ENCODE results near the gene MPZL3. TPM values are rescaled to one million over a fixed set of nuclear protein-coding genes. Genes with fewer than 3 reads are reported as not detected.

MPZL3 gene
- total and polyA plus RNA-seq, 3 experiments from 2014 or later: 10.6 to 119 (median 113) TPM

GRCh38 chr11:118247041-118247440 is 5.1 kb downstream of the MPZL3 start:
- H3K4me1 Mint-ChIP-seq: peaks cover 70 to 90% (median 88%) of the 10 kb centered on the region in 3 donors
- no peak for DNase-seq
- Histone ChIP-seq H3K27me3 (ENCODE audit: insufficient read depth, low read length, poor library complexity, severe bottlenecking) (no peaks in the 10 kb centered on the region), H3K4me3 (ENCODE audit: low read length) (no peak overlapping the region), H3K9me3 (ENCODE audit: low read length) (no peaks in the 10 kb centered on the region), H3K4me1 (ENCODE audit: insufficient read depth, low read length) (peaks cover 35% of the 10 kb centered on the region), H3K36me3 (ENCODE audit: insufficient read depth, low read length) (no peaks in the 10 kb centered on the region), H3K27ac (ENCODE audit: low read depth, low read length) (peak overlapping the region; percentile 20)
- peaks cover 0 to under 1% (median 0%) of the 10 kb centered on the region in 5 donors for H3K9me3 Mint-ChIP-seq
- POLR2A ChIA-PET: interaction anchor here (0.9 to 1.7 kb wide), 3 partner anchors 20 to 45 kb away, joined by 4 to 12 read pairs (median 4); no protein-coding TSS in a partner anchor
- peak overlapping the region; percentile 51 to 94 (median 89) for H3K27ac Mint-ChIP-seq
- peaks cover 0 to 46% (median 4%) of the 10 kb centered on the region in 3 donors for H3K36me3 Mint-ChIP-seq
- H3K4me3 Mint-ChIP-seq: peak overlapping the region in 6 of 7 donors; percentile 0 to 58 (median 18)
- CTCF ChIA-PET: interaction anchor here (0.9 to 2.9 kb wide), 11 partner anchors 14 to 76 kb away, joined by 3 to 18 read pairs (median 4); no protein-coding TSS in a partner anchor
- H3K27me3 Mint-ChIP-seq: peaks cover 0 to 2% of the 10 kb centered on the region in 2 donors

DNA sequence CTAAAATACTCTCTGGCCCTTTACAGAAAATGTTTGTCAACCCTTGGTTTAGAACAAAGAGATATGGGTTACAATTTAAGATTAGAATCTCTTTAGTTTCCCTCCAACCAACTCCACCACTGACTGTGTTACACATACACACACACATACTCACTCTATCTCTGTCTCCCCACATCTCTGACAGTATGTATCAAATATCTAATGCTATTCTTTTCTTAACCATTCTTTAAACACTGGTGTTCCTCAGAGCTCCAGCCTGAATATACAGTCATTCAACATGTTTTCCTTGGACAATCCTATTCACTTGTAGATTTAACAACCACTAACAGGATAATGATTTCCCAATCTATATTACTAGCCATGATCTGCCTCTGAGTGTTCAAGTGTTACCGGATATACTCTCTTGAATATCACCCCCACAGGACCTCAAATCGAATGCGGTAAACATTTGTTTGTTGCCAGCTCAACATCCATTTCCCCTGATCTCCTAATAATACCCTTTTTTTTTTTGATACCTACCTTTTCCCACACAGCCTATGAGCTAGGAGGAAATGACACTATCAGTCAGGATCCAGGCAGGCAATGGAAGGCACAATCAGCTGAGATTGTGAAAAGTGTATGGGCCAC is 6.1 kb downstream of the MPZL3 start:
- H3K36me3 ChIP-seq (ENCODE audit: insufficient read depth, low read length): no peaks in the 10 kb centered on the region
- H3K27ac Mint-ChIP-seq: peak overlapping the region; percentile 48 to 94 (median 86)
- ChIA-PET POLR2A (interaction anchor here (0.6 to 1.7 kb wide), 3 partner anchors 9 to 63 kb away, joined by 3 to 12 read pairs (median 8); no protein-coding TSS in a partner anchor), CTCF (interaction anchor here (0.7 to 2.9 kb wide), 9 partner anchors 15 to 75 kb away, joined by 3 to 18 read pairs (median 4); no protein-coding TSS in a partner anchor)
- H3K4me3 ChIP-seq (ENCODE audit: low read length): no peak overlapping the region
- H3K9me3 Mint-ChIP-seq: no peaks in the 10 kb centered on the region
- H3K4me1 Mint-ChIP-seq: peaks cover 75 to 93% (median 92%) of the 10 kb centered on the region in 3 donors
- H3K27me3 Mint-ChIP-seq: peaks cover 0 to 2% of the 10 kb centered on the region in 2 donors
- DNase-seq: no peak
- peaks cover 0 to 41% (median 4%) of the 10 kb centered on the region in 3 donors for H3K36me3 Mint-ChIP-seq
- H3K27ac ChIP-seq (ENCODE audit: low read depth, low read length): no peak overlapping the region
- peak overlapping the region; percentile 3 to 74 (median 36) for H3K4me3 Mint-ChIP-seq
- H3K27me3 ChIP-seq (ENCODE audit: insufficient read depth, low read length, poor library complexity, severe bottlenecking): no peaks in the 10 kb centered on the region
- peaks cover 45% of the 10 kb centered on the region for H3K4me1 ChIP-seq (ENCODE audit: insufficient read depth, low read length)
- H3K9me3 ChIP-seq (ENCODE audit: low read length): no peaks in the 10 kb centered on the region

DNA sequence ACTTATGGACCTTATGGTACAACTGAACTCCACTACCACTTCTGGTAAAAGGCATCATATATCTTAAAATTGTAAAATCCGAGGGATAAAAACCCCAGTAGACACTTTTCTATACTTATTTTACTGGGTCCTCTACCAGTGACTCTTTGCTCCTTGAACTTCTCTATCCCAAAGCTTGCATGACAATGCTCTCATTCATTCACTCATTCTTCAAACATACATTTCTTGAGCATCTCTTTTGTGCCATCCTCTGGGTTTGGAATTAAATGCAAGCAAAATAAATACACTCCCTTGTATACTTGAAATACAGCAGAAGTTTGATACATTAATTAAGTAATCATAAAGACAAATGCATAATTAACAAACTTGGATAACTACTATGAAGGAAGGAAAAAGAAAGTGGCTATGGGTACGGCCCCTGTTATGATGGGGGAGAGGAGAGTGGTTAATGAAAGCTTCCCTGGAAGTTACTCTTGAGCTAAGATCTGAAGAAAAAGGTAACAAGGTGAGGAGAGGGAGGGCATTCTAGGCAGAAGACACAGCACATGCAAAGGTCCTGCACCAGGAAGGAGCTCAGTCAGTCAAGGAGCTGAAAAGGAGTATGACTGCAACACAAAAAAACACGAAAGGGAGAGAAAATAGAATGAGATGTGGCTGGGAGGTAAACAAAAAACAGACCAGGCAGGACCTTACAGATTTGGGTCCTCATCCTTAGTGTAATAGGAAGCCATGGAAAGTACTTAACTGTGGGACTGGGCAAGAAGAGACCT is 8.0 kb downstream of the MPZL3 start:
- peaks cover 0 to 41% (median 4%) of the 10 kb centered on the region in 3 donors for H3K36me3 Mint-ChIP-seq
- no peaks in the 10 kb centered on the region for H3K27me3 ChIP-seq (ENCODE audit: insufficient read depth, low read length, poor library complexity, severe bottlenecking)
- H3K9me3 ChIP-seq (ENCODE audit: low read length): no peaks in the 10 kb centered on the region
- H3K4me3 ChIP-seq (ENCODE audit: low read length): no peak overlapping the region
- H3K4me3 Mint-ChIP-seq: peak overlapping the region in 3 of 7 donors; percentile 2 to 41 (median 13)
- POLR2A ChIA-PET: interaction anchor here (1.0 kb wide), 1 partner anchor 46 kb away, joined by 5 read pairs; no protein-coding TSS in a partner anchor
- H3K9me3 Mint-ChIP-seq: no peaks in the 10 kb centered on the region
- peaks cover 79 to 94% (median 93%) of the 10 kb centered on the region in 3 donors for H3K4me1 Mint-ChIP-seq
- no peak overlapping the region for H3K27ac ChIP-seq (ENCODE audit: low read depth, low read length)
- H3K27ac Mint-ChIP-seq: peak overlapping the region; percentile 16 to 93 (median 74)
- H3K36me3 ChIP-seq (ENCODE audit: insufficient read depth, low read length): no peaks in the 10 kb centered on the region
- H3K4me1 ChIP-seq (ENCODE audit: insufficient read depth, low read length): peaks cover 54% of the 10 kb centered on the region
- H3K27me3 Mint-ChIP-seq: peaks cover 0 to 2% of the 10 kb centered on the region in 2 donors
- DNase-seq: no peak
- CTCF ChIA-PET: interaction anchor here (1.0 to 3.4 kb wide), 3 partner anchors 20 to 45 kb away, joined by 3 to 11 read pairs (median 4); partner anchors contain the start of gene JAML

- CTCF ChIA-PET: interaction anchor here (1.2 to 3.4 kb wide), 4 partner anchors 17 to 44 kb away, joined by 3 to 11 read pairs (median 6); partner anchors contain the start of gene JAML
- peaks cover 0 to 47% (median 4%) of the 10 kb centered on the region in 3 donors for H3K36me3 Mint-ChIP-seq
- Histone ChIP-seq H3K27me3 (ENCODE audit: insufficient read depth, low read length, poor library complexity, severe bottlenecking) (no peaks in the 10 kb centered on the region), H3K36me3 (ENCODE audit: insufficient read depth, low read length) (peaks cover 7% of the 10 kb centered on the region), H3K27ac (ENCODE audit: low read depth, low read length) (no peak overlapping the region), H3K9me3 (ENCODE audit: low read length) (no peaks in the 10 kb centered on the region), H3K4me3 (ENCODE audit: low read length) (no peak overlapping the region), H3K4me1 (ENCODE audit: insufficient read depth, low read length) (peaks cover 64% of the 10 kb centered on the region)
- POLR2A ChIA-PET: interaction anchor here (0.6 to 3.8 kb wide), 4 partner anchors 8 to 99 kb away, joined by 5 to 27 read pairs (median 10); partner anchors contain the start of genes JAML and MPZL3
- H3K9me3 Mint-ChIP-seq: no peaks in the 10 kb centered on the region
- DNase-seq: no peak
- H3K27ac Mint-ChIP-seq: peak overlapping the region; percentile 15 to 96 (median 92)
- H3K27me3 Mint-ChIP-seq: peaks cover 0 to 2% of the 10 kb centered on the region in 2 donors
- H3K4me1 Mint-ChIP-seq: peaks cover 82 to 97% (median 97%) of the 10 kb centered on the region in 3 donors
- peak overlapping the region in 5 of 7 donors; percentile 10 to 51 (median 41) for H3K4me3 Mint-ChIP-seq
These were observed 9.0 kb downstream of the MPZL3 start for GRCh38 chr11:118243161-118243560.

GRCh38 chr11:118241764-118242098 is 10.4 kb downstream of the MPZL3 start:
- no peak overlapping the region for H3K4me3 ChIP-seq (ENCODE audit: low read length)
- H3K9me3 Mint-ChIP-seq: no peaks in the 10 kb centered on the region
- peaks cover 7% of the 10 kb centered on the region for H3K36me3 ChIP-seq (ENCODE audit: insufficient read depth, low read length)
- peaks cover 74 to 97% (median 93%) of the 10 kb centered on the region in 3 donors for H3K4me1 Mint-ChIP-seq
- peaks cover 53% of the 10 kb centered on the region for H3K4me1 ChIP-seq (ENCODE audit: insufficient read depth, low read length)
- peak overlapping the region; percentile 88 to 96 (median 94) for H3K27ac Mint-ChIP-seq
- H3K27me3 ChIP-seq (ENCODE audit: insufficient read depth, low read length, poor library complexity, severe bottlenecking): no peaks in the 10 kb centered on the region
- POLR2A ChIA-PET: interaction anchor here (0.7 to 3.8 kb wide), 7 partner anchors 10 to 43 kb away, joined by 3 to 27 read pairs (median 3); partner anchors contain the start of genes JAML and MPZL3
- H3K27me3 Mint-ChIP-seq: peaks cover 0 to 2% of the 10 kb centered on the region in 2 donors
- peaks cover 0 to 50% (median 6%) of the 10 kb centered on the region in 3 donors for H3K36me3 Mint-ChIP-seq
- no peak for DNase-seq
- CTCF ChIA-PET: interaction anchor here (0.7 to 3.4 kb wide), 6 partner anchors 10 to 43 kb away, joined by 3 to 11 read pairs (median 5); partner anchors contain the start of genes JAML and MPZL3
- H3K4me3 Mint-ChIP-seq: peak overlapping the region; percentile 51 to 87 (median 75)
- H3K27ac ChIP-seq (ENCODE audit: low read depth, low read length): peak overlapping the region; percentile 64
- no peaks in the 10 kb centered on the region for H3K9me3 ChIP-seq (ENCODE audit: low read length)

GRCh38 chr11:118240999-118241763 is 11.0 kb downstream of the MPZL3 start:
- peaks cover 0 to 54% (median 6%) of the 10 kb centered on the region in 3 donors for H3K36me3 Mint-ChIP-seq
- H3K27ac ChIP-seq (ENCODE audit: low read depth, low read length): peak overlapping the region; percentile 64
- H3K4me1 Mint-ChIP-seq: peaks cover 72 to 97% (median 90%) of the 10 kb centered on the region in 3 donors
- H3K27ac Mint-ChIP-seq: peak overlapping the region; percentile 88 to 96 (median 94)
- H3K27me3 ChIP-seq (ENCODE audit: insufficient read depth, low read length, poor library complexity, severe bottlenecking): no peaks in the 10 kb centered on the region
- ChIA-PET CTCF (interaction anchor here (0.9 to 3.4 kb wide), 6 partner anchors 10 to 42 kb away, joined by 3 to 11 read pairs (median 5); partner anchors contain the start of genes JAML and MPZL3), POLR2A (interaction anchor here (0.7 to 3.8 kb wide), 7 partner anchors 9 to 42 kb away, joined by 3 to 27 read pairs (median 3); partner anchors contain the start of genes JAML and MPZL3)
- peaks cover 50% of the 10 kb centered on the region for H3K4me1 ChIP-seq (ENCODE audit: insufficient read depth, low read length)
- peaks cover 7% of the 10 kb centered on the region for H3K36me3 ChIP-seq (ENCODE audit: insufficient read depth, low read length)
- no peaks in the 10 kb centered on the region for H3K9me3 Mint-ChIP-seq
- H3K9me3 ChIP-seq (ENCODE audit: low read length): no peaks in the 10 kb centered on the region
- H3K4me3 ChIP-seq (ENCODE audit: low read length): peak overlapping the region; percentile 22
- peaks cover 0 to 2% of the 10 kb centered on the region in 2 donors for H3K27me3 Mint-ChIP-seq
- peak; percentile 36 to 82 (median 45) for DNase-seq
- H3K4me3 Mint-ChIP-seq: peak overlapping the region; percentile 51 to 87 (median 75)

Measured in CD8-positive, alpha-beta memory T cell (primary cell).